GM12872 (cell line): ENCODE results near the gene UBL4A.
A peak's percentile ranks its signal among the peaks of the same experiment; 100 is the strongest.

Source experiments
- TF ChIP-seq, protein P1 (sequence below): IDR thresholded peaks from 3 replicates; pipeline ENCODE4 v1.5.1; 2011; ENCODE audit warnings: low read depth, mild to moderate bottlenecking, low read length, moderate library complexity; ENCODE audit not compliant: insufficient read depth

The UBL4A gene

DNA sequence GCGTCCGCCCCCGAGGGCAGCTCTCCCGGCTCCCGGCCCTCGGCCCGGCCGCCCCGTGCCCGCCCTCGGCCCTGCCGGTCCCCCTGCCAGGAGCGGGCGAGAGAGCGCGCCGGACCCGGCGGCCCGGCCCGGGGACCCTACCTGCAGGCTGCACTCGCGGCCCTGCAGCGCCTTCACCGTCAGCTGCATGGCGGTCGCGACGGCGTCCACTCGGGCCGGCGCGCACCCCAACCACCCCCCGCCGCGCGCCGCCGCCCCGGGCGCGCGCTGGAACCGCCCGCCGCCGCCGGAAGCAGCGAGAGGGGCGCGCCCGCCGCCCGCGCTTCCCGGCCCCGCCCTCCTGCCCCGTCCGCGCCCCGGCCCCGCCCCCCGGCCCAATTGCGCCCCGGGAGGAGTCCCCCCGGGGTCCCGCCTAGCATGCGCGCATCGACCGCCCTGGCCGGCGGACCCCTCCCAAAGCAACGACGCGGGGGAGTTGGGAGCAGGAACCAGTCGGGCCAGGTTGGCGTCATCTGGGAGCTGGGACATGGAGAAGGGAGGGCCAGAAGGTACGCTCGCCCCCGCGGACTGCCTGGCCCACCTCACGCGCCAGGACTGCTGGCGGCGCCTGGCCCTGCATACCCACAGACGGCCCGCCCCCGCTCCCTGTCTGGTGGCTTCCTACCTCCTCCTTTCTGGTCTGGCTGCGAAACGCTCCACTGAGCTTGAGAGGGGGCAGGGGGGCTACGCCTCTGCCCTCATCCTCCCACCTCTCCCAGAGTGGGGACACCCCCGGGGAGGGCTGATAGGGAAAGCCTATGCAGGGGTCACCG lies at the start of gene UBL4A:
Gene UBL4A, minus strand, starts transcription at position 220 of the 812 bp plus-strand sequence. Its CDS starts 31 bp downstream, at position 189.
- TF ChIP-seq, protein P1, sequence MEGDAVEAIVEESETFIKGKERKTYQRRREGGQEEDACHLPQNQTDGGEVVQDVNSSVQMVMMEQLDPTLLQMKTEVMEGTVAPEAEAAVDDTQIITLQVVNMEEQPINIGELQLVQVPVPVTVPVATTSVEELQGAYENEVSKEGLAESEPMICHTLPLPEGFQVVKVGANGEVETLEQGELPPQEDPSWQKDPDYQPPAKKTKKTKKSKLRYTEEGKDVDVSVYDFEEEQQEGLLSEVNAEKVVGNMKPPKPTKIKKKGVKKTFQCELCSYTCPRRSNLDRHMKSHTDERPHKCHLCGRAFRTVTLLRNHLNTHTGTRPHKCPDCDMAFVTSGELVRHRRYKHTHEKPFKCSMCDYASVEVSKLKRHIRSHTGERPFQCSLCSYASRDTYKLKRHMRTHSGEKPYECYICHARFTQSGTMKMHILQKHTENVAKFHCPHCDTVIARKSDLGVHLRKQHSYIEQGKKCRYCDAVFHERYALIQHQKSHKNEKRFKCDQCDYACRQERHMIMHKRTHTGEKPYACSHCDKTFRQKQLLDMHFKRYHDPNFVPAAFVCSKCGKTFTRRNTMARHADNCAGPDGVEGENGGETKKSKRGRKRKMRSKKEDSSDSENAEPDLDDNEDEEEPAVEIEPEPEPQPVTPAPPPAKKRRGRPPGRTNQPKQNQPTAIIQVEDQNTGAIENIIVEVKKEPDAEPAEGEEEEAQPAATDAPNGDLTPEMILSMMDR: no peak

DNA sequence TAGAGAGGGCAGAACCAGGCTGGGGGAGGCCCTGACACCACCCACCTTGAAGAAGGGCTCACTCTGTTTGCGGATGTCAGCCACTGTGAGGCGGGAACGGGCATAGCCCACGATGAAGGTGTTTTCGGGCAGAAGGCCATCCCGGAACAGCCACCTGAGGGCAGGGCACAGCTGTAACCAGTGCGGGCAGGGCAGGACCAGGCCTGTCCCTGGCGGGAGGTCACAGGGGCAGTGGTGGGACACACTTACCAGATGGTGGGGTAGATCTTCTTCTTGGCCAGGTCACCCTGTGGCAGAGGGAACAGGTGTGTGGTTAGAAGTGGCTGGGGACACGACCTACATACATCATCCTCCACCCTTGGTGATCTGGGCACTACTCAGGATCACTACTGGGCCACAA lies 49.5 kb upstream of the UBL4A start:
- TF ChIP-seq, protein P1: no peak

DNA sequence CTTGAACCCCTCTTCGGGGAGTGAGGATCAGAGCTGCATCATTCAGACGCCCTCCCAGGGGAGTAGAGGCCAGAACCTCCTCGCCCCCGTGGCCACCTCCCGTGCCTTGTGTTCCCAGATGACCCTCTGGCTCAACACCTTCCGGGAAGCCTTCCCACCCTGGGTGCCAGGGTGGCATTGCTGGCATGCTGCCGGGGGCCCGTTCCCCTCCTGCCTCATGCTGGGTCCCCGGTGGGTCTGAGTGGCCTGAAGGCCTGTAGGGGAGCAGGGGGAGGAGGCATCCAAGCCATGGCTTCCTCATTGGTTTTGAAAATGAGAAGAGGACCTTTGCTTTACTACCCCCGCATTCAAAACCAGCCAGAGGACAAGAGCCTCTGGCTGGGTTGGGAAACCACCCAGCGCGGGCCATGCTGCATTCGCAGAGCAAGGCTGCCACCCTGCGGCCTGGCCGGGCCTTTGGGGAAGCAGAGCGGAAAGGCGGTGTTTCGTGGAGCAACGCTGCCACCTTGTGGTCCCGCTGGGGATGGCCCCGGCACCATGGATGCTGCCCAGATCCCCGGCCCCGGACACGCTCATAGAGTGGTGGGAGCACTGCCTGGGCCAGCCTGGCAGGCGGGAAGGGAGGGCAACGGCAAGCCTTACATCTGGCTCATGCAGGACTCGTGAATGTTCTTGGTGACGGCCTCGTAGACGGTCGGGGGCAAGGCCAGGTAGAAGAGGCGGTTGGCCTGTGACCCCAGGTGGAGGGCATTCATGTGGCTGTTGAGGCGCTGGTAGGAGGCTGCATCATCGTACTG lies 48.3 kb upstream of the UBL4A start:
- TF ChIP-seq, protein P1: peak; percentile 90

DNA sequence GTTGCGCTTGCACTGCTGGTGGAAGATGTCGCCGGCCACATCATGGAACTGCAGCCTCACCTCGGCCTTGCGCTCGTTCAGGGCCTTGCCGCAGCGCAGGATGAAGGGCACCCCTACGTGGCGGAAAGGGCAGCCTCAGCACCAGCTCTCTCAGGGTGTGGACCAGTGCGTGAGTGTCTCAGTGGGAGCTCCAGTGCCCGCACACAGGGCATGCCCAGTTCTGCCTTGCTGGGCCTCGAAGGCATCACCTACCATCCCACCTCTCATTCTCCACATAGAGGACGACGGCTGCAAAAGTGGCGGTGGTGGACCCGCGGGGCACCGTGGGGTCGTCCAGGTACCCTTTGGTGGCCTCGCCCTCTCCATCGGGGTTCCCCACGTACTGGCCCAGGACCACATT lies 46.3 kb upstream of the UBL4A start:
- TF ChIP-seq, protein P1: no peak

DNA sequence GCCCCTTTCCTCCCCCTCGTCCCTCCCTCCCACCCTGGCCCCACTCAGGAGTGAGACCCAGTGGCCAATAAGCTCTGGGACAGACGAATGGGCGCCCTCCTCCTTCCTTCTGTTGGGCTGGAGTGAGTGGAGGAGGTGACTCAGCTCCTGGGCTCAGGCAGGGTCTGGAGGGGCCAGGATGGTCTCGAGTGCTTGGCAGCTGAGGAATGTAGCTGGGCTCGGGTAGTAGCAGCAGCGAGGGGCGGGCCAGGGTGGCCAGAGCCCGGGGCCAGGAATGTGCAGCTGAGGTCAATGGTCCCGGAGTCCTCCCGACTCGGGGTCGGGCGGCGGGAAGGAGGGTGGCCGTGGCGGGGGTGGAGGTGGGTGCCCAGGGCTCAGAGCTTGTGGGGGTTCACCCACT lies 45.2 kb upstream of the UBL4A start:
- TF ChIP-seq, protein P1: no peak

DNA sequence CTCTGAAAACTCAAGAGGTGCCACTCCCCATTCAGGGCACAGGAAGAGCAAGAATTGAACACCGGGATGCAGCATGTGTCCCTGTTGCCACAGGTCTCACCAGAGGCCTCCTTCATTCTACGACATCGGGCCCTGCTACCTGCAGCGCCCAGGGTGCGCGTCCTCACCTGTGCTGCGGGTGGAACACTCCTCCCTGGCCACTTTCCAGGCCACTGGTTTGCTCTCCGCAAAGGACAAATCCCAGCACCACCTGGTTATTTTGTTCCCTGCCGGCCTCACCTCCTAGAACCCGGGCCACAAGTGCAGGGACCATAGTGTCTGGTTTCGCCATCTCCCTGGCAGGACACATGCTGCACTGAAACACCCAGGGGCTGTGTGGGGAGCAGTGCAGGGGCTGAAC lies 43.9 kb upstream of the UBL4A start:
- TF ChIP-seq, protein P1: no peak

DNA sequence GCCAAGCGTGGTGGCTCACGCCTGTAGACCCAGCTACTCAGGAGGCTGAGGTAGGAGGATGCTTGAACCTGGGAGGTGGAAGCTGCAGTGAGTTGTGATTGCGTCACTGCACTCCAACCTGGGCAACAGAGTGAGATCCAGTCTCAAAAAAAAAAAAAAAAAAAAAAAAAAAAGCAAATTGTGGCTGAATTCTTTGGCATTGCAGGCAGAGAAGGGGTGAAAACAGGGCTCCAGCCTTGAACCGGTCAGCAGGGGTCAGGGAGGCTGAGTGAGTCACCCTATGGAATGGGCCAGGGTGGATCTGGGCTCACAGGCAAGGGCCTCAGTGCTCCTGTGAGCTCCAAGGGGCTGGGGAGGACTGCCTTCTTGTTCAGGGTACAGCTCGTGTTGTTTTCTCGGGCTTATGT lies 42.8 kb upstream of the UBL4A start:
- TF ChIP-seq, protein P1: no peak
